ENCODE data around the gene ISM2. TPM values are rescaled to one million over a fixed set of nuclear protein-coding genes. Genes with fewer than 3 reads are reported as not detected.

The ISM2 gene
- total and polyA plus RNA-seq, 2 of the 8 experiments (the other 6 are each of a cell fraction or from before 2014, with no cell fraction given) = 0.52 to 0.79 TPM

DNA sequence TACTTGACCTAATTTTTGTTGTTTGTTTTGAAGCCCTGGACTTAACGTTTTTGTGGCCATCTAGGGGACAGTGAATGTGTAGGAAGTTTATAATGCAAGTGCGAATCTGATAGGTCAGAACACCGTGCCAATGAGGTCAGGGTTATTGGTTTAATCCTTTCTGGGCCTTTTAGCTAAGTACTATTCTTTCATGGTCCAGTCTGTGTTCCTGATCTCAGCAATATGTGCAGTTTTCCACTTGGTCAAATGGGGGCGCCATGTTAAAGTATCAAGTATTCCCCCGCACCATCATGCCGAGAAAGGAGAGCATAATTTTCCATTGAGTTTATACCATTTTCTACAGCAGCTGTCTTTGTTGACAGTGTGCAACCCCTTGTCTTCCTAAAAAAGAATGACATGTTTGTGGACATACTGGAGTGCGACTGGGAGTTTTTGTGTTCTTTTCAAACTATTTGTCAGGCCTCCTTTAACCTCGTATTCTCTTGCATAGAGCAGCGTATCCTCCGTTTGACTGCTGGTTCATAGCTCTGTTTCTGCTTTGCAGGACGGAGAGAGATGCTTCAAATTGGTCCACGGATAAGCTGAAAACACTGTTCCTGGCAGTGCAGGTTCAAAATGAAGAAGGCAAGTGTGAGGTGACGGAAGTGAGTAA, 39.4 kb downstream of the ISM2 start (continued):
- TF ChIP-seq RAD21 (IDR thresholded peaks at IDR 0.05 in 1 of 2, conservative IDR thresholded peaks at IDR 0.05 in 1 of 2; ENCODE audit: low read depth in 2 of 2, low read length in 2 of 2) (peak; percentile 63 to 74), TCF12 (IDR thresholded peaks at IDR 0.05; ENCODE audit: low read depth, low read length) (no peak), RFX5 (IDR thresholded peaks at IDR 0.05; ENCODE audit: borderline replicate concordance, low read depth, low read length) (no peak), SAP30 (IDR thresholded peaks at IDR 0.05; ENCODE audit: insufficient read depth, insufficient replicate concordance, low read length) (no peak), CEBPB (IDR thresholded peaks at IDR 0.05; ENCODE audit: low read depth, low read length) (no peak), MAX (IDR thresholded peaks at IDR 0.05) (no peak), CHD2 (IDR thresholded peaks at IDR 0.05; ENCODE audit: low read length) (no peak), TAF7 (optimal IDR thresholded peaks at IDR 0.05; ENCODE audit: borderline replicate concordance, low read depth, low read length) (no peak), SIX5 (IDR thresholded peaks at IDR 0.05; ENCODE audit: low read depth, low read length) (no peak), CHD7 (IDR thresholded peaks at IDR 0.05; ENCODE audit: insufficient replicate concordance, low read length) (no peak)

Data from H1 (cell line).